Nephron progenitor cell (in vitro differentiated cells): ENCODE results near the gene ATP9B.

Experiments
- DNase-seq: peaks from one replicate; pipeline ENCODE4 v3.0.0; 2021
- H3K27ac Mint-ChIP-seq: 2 replicates; pipeline ENCODE4 v1.8.0; 2021; ENCODE audit warnings: mild to moderate bottlenecking, moderate library complexity, mixed read lengths
- H3K27me3 Mint-ChIP-seq: 2 replicates; pipeline ENCODE4 v1.8.0; 2021; ENCODE audit warnings: mild to moderate bottlenecking, low read depth, mixed read lengths; ENCODE audit not compliant: poor library complexity
- H3K36me3 Mint-ChIP-seq: 2 replicates; pipeline ENCODE4 v1.8.0; 2021; ENCODE audit warnings: low read depth, mixed read lengths
- H3K4me1 Mint-ChIP-seq: 2 replicates; pipeline ENCODE4 v1.8.0; 2021; ENCODE audit warnings: mixed read lengths
- H3K4me3 Mint-ChIP-seq: 2 replicates; pipeline ENCODE4 v1.8.0; 2021; ENCODE audit warnings: mild to moderate bottlenecking, moderate library complexity, mixed read lengths
- H3K9me3 Mint-ChIP-seq: 2 replicates; pipeline ENCODE4 v1.8.0; 2021; ENCODE audit warnings: mild to moderate bottlenecking, moderate library complexity, mixed read lengths
- TF ChIP-seq, protein P1 (sequence below): fragments of 200-600 bp; sonication (generic); IDR thresholded peaks from 2 replicates; pipeline ENCODE4 v1.5.0; 2021; ENCODE audit warnings: antibody characterized with exemption

The ATP9B gene

DNA sequence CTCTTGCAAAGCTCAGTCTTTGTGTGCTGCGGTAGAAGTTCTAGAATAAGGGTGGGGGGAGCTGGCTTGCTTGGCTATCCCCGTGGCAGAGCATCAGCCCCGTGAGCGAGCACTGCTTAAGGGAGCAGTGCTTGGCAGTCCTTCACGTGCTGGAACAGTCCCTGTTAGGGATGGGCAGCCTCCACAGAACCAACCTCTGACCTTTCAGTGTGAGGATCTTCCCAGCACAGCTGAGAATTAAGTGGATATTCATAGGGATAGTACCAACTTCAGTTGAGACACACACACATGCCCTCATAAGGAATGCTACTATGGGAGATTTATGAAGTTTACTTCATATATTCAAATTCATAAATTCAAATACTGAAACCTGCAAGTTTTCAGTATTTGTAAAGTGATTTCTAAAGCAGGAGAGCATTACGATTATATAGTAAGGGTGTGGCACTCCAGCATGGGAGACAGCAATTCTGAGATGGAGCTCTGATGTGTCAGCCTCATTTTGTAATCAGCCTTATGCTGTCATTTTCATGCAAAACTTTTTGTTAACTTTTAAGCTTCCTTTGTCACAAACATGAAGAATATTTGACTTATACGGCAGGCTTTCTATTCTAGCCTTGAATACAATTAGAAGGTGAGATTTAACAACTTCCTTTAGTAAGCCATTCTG is 39.5 kb downstream of the ATP9B start:
- H3K4me1 Mint-ChIP-seq: peaks cover 7% of the 10 kb centered on the region
- H3K4me3 Mint-ChIP-seq: no peak overlapping the region
- H3K27ac Mint-ChIP-seq: no peak overlapping the region
- no peaks in the 10 kb centered on the region for H3K9me3 Mint-ChIP-seq
- TF ChIP-seq, protein P1, sequence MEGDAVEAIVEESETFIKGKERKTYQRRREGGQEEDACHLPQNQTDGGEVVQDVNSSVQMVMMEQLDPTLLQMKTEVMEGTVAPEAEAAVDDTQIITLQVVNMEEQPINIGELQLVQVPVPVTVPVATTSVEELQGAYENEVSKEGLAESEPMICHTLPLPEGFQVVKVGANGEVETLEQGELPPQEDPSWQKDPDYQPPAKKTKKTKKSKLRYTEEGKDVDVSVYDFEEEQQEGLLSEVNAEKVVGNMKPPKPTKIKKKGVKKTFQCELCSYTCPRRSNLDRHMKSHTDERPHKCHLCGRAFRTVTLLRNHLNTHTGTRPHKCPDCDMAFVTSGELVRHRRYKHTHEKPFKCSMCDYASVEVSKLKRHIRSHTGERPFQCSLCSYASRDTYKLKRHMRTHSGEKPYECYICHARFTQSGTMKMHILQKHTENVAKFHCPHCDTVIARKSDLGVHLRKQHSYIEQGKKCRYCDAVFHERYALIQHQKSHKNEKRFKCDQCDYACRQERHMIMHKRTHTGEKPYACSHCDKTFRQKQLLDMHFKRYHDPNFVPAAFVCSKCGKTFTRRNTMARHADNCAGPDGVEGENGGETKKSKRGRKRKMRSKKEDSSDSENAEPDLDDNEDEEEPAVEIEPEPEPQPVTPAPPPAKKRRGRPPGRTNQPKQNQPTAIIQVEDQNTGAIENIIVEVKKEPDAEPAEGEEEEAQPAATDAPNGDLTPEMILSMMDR: no peak
- DNase-seq: no peak
- no peaks in the 10 kb centered on the region for H3K27me3 Mint-ChIP-seq
- peaks cover 20% of the 10 kb centered on the region for H3K36me3 Mint-ChIP-seq

GRCh38 chr18:79111483-79111882 is 42.3 kb downstream of the ATP9B start:
- Mint-ChIP-seq H3K36me3 (peaks cover 31% of the 10 kb centered on the region), H3K4me3 (no peak overlapping the region), H3K27me3 (no peaks in the 10 kb centered on the region), H3K27ac (no peak overlapping the region), H3K9me3 (peaks cover 9% of the 10 kb centered on the region), H3K4me1 (peaks cover 7% of the 10 kb centered on the region)
- TF ChIP-seq, protein P1: no peak
- no peak for DNase-seq

DNA sequence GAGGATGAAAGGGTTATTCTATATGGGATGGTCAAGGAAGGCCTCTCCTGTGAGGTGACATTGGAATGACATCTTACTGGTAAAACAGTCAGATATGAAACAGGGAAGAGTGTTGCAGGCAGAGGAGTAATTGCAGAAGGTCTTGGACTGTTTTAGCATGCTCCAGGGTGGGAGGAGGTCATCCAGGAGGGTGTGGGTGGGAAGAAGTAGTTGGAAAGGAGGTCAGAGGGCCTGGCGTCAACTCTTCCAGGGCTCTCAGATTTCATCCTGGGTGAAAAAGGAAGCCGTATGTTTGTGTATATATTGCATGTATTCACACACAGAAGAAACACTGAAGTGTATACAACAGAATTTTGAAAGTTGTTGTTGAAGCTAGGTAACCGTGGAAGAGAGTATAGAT is 48.2 kb downstream of the ATP9B start:
- peaks cover 9% of the 10 kb centered on the region for H3K9me3 Mint-ChIP-seq
- H3K4me3 Mint-ChIP-seq: no peak overlapping the region
- TF ChIP-seq, protein P1: no peak
- no peaks in the 10 kb centered on the region for H3K27me3 Mint-ChIP-seq
- peaks cover 7% of the 10 kb centered on the region for H3K4me1 Mint-ChIP-seq
- peaks cover 43% of the 10 kb centered on the region for H3K36me3 Mint-ChIP-seq
- no peak for DNase-seq
- H3K27ac Mint-ChIP-seq: peak overlapping the region; percentile 64

- H3K27ac Mint-ChIP-seq: no peak overlapping the region
- no peak overlapping the region for H3K4me3 Mint-ChIP-seq
- no peak for DNase-seq
- H3K4me1 Mint-ChIP-seq: peaks cover 7% of the 10 kb centered on the region
- peaks cover 9% of the 10 kb centered on the region for H3K9me3 Mint-ChIP-seq
- H3K27me3 Mint-ChIP-seq: no peaks in the 10 kb centered on the region
- TF ChIP-seq, protein P1: no peak
- peaks cover 47% of the 10 kb centered on the region for H3K36me3 Mint-ChIP-seq
Observed at GRCh38 chr18:79117788-79118187, 48.6 kb downstream of the ATP9B start.

GRCh38 chr18:79118797-79119196 is 49.6 kb downstream of the ATP9B start:
- peaks cover 9% of the 10 kb centered on the region for H3K9me3 Mint-ChIP-seq
- H3K27ac Mint-ChIP-seq: no peak overlapping the region
- H3K36me3 Mint-ChIP-seq: peaks cover 51% of the 10 kb centered on the region
- no peak for DNase-seq
- no peaks in the 10 kb centered on the region for H3K27me3 Mint-ChIP-seq
- peaks cover 7% of the 10 kb centered on the region for H3K4me1 Mint-ChIP-seq
- TF ChIP-seq, protein P1: no peak
- no peak overlapping the region for H3K4me3 Mint-ChIP-seq
